Measurements from ENCODE around the gene ABL1.

DNA sequence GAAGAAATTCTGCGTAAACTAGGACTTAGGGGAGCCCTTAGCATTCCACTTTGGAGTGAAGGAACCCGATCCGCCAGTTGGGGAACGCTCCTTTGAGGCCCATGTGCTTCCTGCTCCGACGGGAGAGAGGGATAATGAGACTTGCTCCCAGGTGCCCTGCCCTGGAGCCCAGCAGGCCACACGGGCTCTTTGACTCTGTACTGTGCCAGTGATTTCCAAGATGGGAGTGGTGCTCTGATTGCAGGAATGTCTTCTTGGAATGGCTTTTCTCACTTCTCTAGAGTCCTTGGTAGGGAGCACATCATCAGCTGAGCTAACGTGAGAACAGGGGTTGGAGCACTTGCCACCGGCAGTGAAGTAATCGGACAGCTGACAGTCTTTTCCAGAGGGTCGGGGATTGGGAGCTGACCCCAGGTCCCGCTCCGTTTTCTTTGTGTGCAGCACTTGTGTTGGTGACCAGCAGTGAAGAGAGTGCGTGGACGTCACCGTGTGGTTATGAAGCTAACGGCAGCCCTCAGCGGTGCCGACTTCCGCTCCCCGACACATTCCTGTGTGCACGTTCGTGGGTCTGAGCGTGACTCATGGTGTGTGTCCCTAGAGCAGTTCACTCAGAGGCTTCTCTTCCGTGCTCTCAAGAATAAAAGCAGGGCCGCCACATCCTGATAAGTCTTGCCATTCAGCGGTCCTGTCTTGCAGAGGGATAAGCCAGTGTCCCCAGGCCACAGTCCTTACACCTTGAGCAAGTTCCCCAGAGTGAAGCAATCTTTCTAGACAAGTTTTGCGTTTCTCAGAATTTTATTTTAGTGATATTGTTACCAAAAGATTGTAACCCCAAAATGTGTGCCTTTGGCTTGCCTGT, 25.6 kb downstream of the ABL1 start:
- TF ChIP-seq CTCF (IDR thresholded peaks at IDR 0.05; ENCODE audit: low read depth, low read length) (no peak), POLR2A (IDR thresholded peaks at IDR 0.05; ENCODE audit: extremely low read depth, insufficient read length) (no peak), MYC (IDR thresholded peaks at IDR 0.05; ENCODE audit: low read depth, low read length) (no peak)
- TF ChIP-seq, protein P1, sequence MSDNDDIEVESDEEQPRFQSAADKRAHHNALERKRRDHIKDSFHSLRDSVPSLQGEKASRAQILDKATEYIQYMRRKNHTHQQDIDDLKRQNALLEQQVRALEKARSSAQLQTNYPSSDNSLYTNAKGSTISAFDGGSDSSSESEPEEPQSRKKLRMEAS (IDR thresholded peaks at IDR 0.05; ENCODE audit: low read depth, low read length): no peak

Data from NB4 (cell line).